ENCODE measurements around the gene RPL31. TPM values are rescaled to one million over a fixed set of nuclear protein-coding genes. Genes with fewer than 3 reads are reported as not detected.
A peak's percentile ranks its signal among the peaks of the same experiment; 100 is the strongest.

The RPL31 gene
- total RNA-seq, 2 experiments from 2014 or later: 1,667 to 1,859 TPM

DNA sequence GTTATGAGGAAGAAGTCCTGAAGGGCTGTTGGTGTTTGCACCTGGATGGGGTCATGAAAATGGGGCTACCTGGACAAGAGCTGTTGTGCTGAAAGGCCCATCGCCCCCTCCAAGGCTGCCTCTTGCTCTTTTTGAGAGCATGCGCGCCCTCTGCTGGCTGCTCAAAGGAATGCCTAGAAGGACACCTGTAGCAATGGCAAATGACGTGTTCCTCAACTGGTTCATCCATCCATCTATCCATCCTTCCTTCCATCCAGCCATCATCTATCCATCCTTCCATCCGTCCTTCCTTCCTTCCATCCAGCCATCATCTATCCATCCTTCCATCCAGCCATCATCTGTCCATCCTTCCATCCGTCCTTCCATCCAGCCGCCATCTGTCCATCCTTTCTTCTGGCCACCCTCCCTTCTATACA lies 17.2 kb upstream of the RPL31 start:
- ChIA-PET POLR2A (no interaction called here), CTCF (interaction anchor here (0.6 to 4.2 kb wide), 5 partner anchors 254 to 391 kb away, joined by 3 to 61 read pairs (median 8); no protein-coding TSS in a partner anchor)
- Mint-ChIP-seq H3K4me3 (no peak overlapping the region), H3K4me1 (ENCODE audit: low read depth) (no peaks in the 10 kb centered on the region), H3K9me3 (no peaks in the 10 kb centered on the region), H3K27ac (no peak overlapping the region), H3K36me3 (ENCODE audit: low read depth) (peaks cover 1% of the 10 kb centered on the region), H3K27me3 (no peaks in the 10 kb centered on the region)
- peak; percentile 88 for ATAC-seq
- intact Hi-C loops (cut with micrococcal nuclease): loop anchor here (2.0 kb wide), 2 partner anchors 254 to 374 kb away; no protein-coding TSS in a partner anchor
- TF ChIP-seq, protein P1, sequence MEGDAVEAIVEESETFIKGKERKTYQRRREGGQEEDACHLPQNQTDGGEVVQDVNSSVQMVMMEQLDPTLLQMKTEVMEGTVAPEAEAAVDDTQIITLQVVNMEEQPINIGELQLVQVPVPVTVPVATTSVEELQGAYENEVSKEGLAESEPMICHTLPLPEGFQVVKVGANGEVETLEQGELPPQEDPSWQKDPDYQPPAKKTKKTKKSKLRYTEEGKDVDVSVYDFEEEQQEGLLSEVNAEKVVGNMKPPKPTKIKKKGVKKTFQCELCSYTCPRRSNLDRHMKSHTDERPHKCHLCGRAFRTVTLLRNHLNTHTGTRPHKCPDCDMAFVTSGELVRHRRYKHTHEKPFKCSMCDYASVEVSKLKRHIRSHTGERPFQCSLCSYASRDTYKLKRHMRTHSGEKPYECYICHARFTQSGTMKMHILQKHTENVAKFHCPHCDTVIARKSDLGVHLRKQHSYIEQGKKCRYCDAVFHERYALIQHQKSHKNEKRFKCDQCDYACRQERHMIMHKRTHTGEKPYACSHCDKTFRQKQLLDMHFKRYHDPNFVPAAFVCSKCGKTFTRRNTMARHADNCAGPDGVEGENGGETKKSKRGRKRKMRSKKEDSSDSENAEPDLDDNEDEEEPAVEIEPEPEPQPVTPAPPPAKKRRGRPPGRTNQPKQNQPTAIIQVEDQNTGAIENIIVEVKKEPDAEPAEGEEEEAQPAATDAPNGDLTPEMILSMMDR (IDR thresholded peaks at IDR 0.05): peak; percentile 85
- peak; percentile 85 for DNase-seq

DNA sequence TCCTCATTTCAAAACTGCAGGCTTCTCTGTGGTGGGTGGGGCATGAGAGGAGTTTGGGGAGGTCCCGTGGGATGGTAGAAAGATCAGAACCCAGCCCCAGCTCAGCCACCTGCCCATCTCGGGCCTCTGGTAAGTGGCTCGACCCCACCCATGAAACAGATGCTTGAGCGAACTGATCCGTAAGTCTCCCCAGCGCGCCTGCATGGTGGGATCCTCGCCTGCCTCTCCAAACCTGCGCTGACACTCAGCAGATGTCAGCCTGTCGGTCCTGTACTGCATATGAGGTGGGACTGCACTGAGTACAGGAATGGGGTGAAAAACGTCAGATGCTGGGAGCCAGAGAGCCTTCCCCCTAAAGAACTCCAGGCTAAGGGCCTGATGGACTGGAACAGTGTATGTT lies 15.9 kb upstream of the RPL31 start:
- no peaks in the 10 kb centered on the region for H3K27me3 Mint-ChIP-seq
- POLR2A ChIA-PET: interaction anchor here (2.3 kb wide), 1 partner anchor 17 kb away, joined by 7 read pairs; no protein-coding TSS in a partner anchor
- no peaks in the 10 kb centered on the region for H3K9me3 Mint-ChIP-seq
- TF ChIP-seq, protein P1 (IDR thresholded peaks at IDR 0.05): no peak
- CTCF ChIA-PET: interaction anchor here (0.6 to 4.2 kb wide), 6 partner anchors 13 to 405 kb away, joined by 3 to 61 read pairs (median 4); no protein-coding TSS in a partner anchor
- ATAC-seq: no peak
- H3K4me1 Mint-ChIP-seq (ENCODE audit: low read depth): no peaks in the 10 kb centered on the region
- H3K27ac Mint-ChIP-seq: no peak overlapping the region
- H3K4me3 Mint-ChIP-seq: no peak overlapping the region
- intact Hi-C loops (cut with micrococcal nuclease): no loop called here
- DNase-seq: no peak
- H3K36me3 Mint-ChIP-seq (ENCODE audit: low read depth): peaks cover 1% of the 10 kb centered on the region

DNA sequence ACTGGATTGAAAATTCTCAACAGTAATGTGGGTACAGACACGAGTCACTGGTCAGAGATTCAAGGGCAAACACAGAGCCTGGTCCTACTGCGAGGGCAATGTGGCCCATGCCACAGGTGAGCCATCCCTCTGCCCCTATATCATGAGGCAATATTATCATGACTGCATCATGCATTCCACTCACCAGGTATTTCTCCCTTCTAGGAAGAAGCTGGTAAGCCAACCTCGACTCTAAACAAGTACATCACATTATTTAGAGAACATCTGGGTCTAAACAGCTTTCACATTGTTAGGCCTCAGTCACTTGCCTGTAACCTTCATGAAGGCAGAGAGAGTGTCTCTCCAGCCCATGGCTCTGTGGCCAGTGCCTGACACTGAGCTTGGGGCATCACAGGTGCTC lies 14.6 kb upstream of the RPL31 start:
- no peaks in the 10 kb centered on the region for H3K27me3 Mint-ChIP-seq
- ATAC-seq: no peak
- POLR2A ChIA-PET: interaction anchor here (2.3 kb wide), 1 partner anchor 16 kb away, joined by 7 read pairs; no protein-coding TSS in a partner anchor
- no peak overlapping the region for H3K27ac Mint-ChIP-seq
- H3K4me3 Mint-ChIP-seq: no peak overlapping the region
- intact Hi-C loops (cut with micrococcal nuclease): no loop called here
- peaks cover 1% of the 10 kb centered on the region for H3K36me3 Mint-ChIP-seq (ENCODE audit: low read depth)
- no peak for DNase-seq
- H3K4me1 Mint-ChIP-seq (ENCODE audit: low read depth): peaks cover 3% of the 10 kb centered on the region
- CTCF ChIA-PET: interaction anchor here (0.9 to 4.2 kb wide), 3 partner anchors 258 to 380 kb away, joined by 3 to 61 read pairs (median 10); no protein-coding TSS in a partner anchor
- H3K9me3 Mint-ChIP-seq: no peaks in the 10 kb centered on the region
- TF ChIP-seq, protein P1 (IDR thresholded peaks at IDR 0.05): no peak

DNA sequence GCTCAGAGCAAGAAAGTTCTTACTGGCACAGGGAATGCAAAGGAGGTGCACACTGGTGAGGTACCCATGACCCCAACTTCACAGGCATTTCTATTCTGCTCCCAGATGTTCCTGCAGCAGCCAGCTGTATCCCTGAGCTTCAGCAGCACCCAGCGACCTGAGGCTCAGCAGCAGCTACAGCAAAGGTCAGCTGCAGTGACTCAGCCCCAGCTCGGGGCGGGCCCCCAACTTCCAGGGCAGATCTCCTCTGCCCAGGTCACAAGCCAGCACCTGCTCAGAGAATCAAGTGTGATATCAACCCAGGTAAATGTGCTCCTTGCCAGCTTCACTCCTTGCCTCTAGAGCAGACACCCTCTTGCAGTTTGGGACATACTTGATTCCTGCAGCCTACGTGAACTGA lies 14.1 kb upstream of the RPL31 start:
- intact Hi-C loops (cut with micrococcal nuclease): no loop called here

More for the DNA sequence above, 14.1 kb upstream of the RPL31 start:
- H3K27ac Mint-ChIP-seq: no peak overlapping the region
- TF ChIP-seq, protein P1 (IDR thresholded peaks at IDR 0.05): no peak
- no peaks in the 10 kb centered on the region for H3K27me3 Mint-ChIP-seq
- ChIA-PET POLR2A (interaction anchor here (2.3 kb wide), 1 partner anchor 15 kb away, joined by 7 read pairs; no protein-coding TSS in a partner anchor), CTCF (interaction anchor here (0.9 to 4.2 kb wide), 3 partner anchors 258 to 381 kb away, joined by 3 to 61 read pairs (median 10); no protein-coding TSS in a partner anchor)
- no peak for ATAC-seq
- H3K36me3 Mint-ChIP-seq (ENCODE audit: low read depth): peaks cover 1% of the 10 kb centered on the region
- H3K9me3 Mint-ChIP-seq: no peaks in the 10 kb centered on the region
- H3K4me3 Mint-ChIP-seq: no peak overlapping the region
- peaks cover 4% of the 10 kb centered on the region for H3K4me1 Mint-ChIP-seq (ENCODE audit: low read depth)
- DNase-seq: no peak
